Smooth muscle cell (in vitro differentiated cells): Measurements from ENCODE around the gene ACSL4. TPM values are rescaled to one million over a fixed set of nuclear protein-coding genes. Genes with fewer than 3 reads are reported as not detected.

Experiments
- DNase-seq: peaks from one replicate; lab custom pipeline; 2025; ENCODE audit not compliant: unreplicated experiment; lab: John Stamatoyannopoulos, UW
- H2AFZ ChIP-seq: fragments of 200-600 bp; sonication (generic); 2 replicates; pipeline ENCODE4 v1.6.0; 2016; ENCODE audit warnings: antibody characterized with exemption, low read depth, mild to moderate bottlenecking
- H3F3A ChIP-seq: fragments of 200-600 bp; sonication (generic); 2 replicates; pipeline ENCODE4 v1.6.0; 2017; ENCODE audit warnings: antibody characterized with exemption, low read depth
- H3K27ac ChIP-seq: fragments of 200-600 bp; sonication (generic); 2 replicates; pipeline ENCODE4 v1.5.1; 2016; ENCODE audit warnings: low read depth, mild to moderate bottlenecking
- H3K27me3 ChIP-seq: fragments of 200-600 bp; sonication (generic); 2 replicates; pipeline ENCODE4 v1.6.1; 2016; ENCODE audit warnings: low read depth, mild to moderate bottlenecking
- H3K36me3 ChIP-seq: fragments of 200-600 bp; sonication (generic); 2 replicates; pipeline ENCODE4 v1.5.1; 2016; ENCODE audit warnings: low read depth
- H3K4me1 ChIP-seq: fragments of 200-600 bp; sonication (generic); 2 replicates; pipeline ENCODE4 v1.5.1; 2016; ENCODE audit warnings: low read depth
- H3K4me2 ChIP-seq: fragments of 200-600 bp; sonication (generic); 2 replicates; pipeline ENCODE4 v1.6.0; 2016; ENCODE audit warnings: mild to moderate bottlenecking
- H3K4me3 ChIP-seq: fragments of 200-600 bp; sonication (generic); 2 replicates; pipeline ENCODE4 v1.5.1; 2016; ENCODE audit warnings: mild to moderate bottlenecking
- H3K79me2 ChIP-seq: fragments of 200-600 bp; sonication (generic); 2 replicates; pipeline ENCODE4 v1.6.0; 2016; ENCODE audit warnings: low read depth, mild to moderate bottlenecking
- H3K9ac ChIP-seq: fragments of 200-600 bp; sonication (generic); 2 replicates; pipeline ENCODE4 v1.6.0; 2016; ENCODE audit warnings: low read depth
- H3K9me3 ChIP-seq: fragments of 200-600 bp; sonication (generic); replicated peaks from 2 replicates; pipeline ENCODE4 v1.5.1; 2016; ENCODE audit warnings: low read depth
- H4K20me1 ChIP-seq: fragments of 200-600 bp; sonication (generic); 2 replicates; pipeline ENCODE4 v1.6.0; 2016; ENCODE audit warnings: low read depth
- WGBS: methylation state at CpG from one replicate; pipeline ENCODE4 v1.1.7; 2016; ENCODE audit warnings: low lambda C conversion rate; 5-methylcytosine and 5-hydroxymethylcytosine counted together
- polyA plus RNA-seq: library from polyadenylated mRNA; unstranded; fragments of >200 nt; fragmentation: Nextera tagmentation; extraction: Ambion mirVana; gene quantifications from 2 replicates; pipeline ENCODE4 v1.2.1, GENCODE V29; 2016
- total RNA-seq: library from RNA; depleted of rRNA; stranded (reverse); fragments of >200 nt; gene quantifications from 2 replicates; pipeline ENCODE4 v1.2.3, GENCODE V29; 2014
- TF ChIP-seq, protein P1 (sequence below): fragments of 200-600 bp; sonication (generic); IDR thresholded peaks from 2 replicates; pipeline ENCODE4 v1.5.1; 2017; ENCODE audit warnings: borderline replicate concordance, mild to moderate bottlenecking, antibody characterized with exemption; ENCODE audit not compliant: insufficient read depth, poor library complexity, severe bottlenecking

ACSL4 gene
- total and polyA plus RNA-seq, 2 experiments from 2014 or later, result 15.4 to 79.0 TPM

DNA sequence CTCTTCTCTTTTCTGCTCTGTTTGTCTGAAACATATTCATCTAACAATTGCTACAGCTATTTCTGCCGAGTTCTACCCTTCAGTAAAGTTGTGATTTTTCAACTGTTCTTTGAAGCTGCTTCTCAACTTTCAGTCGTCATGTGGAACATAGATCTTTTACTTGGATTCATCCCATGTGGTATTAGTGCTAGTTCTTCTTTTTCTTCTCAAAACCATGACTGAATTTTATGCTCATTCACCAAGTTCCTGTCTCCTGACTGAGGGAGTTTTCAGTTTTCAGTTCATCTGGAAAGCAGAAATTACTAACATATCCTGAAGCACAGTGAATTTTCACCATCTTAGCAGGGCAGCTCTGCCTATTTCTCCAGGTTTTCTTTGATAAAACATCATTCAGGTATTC lies 12.1 kb downstream of the ACSL4 start:
- H3K79me2 ChIP-seq, result peaks cover 45% of the 10 kb centered on the region
- H3K9ac ChIP-seq, result no peak overlapping the region
- 58% methylated on average over 2 of the region's 2 CpGs for WGBS
- no peaks in the 10 kb centered on the region for H3K4me1 ChIP-seq
- no peaks in the 10 kb centered on the region for H3K27me3 ChIP-seq
- no peak overlapping the region for H2AFZ ChIP-seq
- no peaks in the 10 kb centered on the region for H3F3A ChIP-seq
- TF ChIP-seq, protein P1, sequence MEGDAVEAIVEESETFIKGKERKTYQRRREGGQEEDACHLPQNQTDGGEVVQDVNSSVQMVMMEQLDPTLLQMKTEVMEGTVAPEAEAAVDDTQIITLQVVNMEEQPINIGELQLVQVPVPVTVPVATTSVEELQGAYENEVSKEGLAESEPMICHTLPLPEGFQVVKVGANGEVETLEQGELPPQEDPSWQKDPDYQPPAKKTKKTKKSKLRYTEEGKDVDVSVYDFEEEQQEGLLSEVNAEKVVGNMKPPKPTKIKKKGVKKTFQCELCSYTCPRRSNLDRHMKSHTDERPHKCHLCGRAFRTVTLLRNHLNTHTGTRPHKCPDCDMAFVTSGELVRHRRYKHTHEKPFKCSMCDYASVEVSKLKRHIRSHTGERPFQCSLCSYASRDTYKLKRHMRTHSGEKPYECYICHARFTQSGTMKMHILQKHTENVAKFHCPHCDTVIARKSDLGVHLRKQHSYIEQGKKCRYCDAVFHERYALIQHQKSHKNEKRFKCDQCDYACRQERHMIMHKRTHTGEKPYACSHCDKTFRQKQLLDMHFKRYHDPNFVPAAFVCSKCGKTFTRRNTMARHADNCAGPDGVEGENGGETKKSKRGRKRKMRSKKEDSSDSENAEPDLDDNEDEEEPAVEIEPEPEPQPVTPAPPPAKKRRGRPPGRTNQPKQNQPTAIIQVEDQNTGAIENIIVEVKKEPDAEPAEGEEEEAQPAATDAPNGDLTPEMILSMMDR, result no peak
- H3K27ac ChIP-seq, result no peak overlapping the region
- no peak for DNase-seq
- no peaks in the 10 kb centered on the region for H3K36me3 ChIP-seq
- no peaks in the 10 kb centered on the region for H3K9me3 ChIP-seq
- H3K4me2 ChIP-seq, result no peak overlapping the region
- H4K20me1 ChIP-seq, result peaks cover 14% of the 10 kb centered on the region
- no peak overlapping the region for H3K4me3 ChIP-seq

DNA sequence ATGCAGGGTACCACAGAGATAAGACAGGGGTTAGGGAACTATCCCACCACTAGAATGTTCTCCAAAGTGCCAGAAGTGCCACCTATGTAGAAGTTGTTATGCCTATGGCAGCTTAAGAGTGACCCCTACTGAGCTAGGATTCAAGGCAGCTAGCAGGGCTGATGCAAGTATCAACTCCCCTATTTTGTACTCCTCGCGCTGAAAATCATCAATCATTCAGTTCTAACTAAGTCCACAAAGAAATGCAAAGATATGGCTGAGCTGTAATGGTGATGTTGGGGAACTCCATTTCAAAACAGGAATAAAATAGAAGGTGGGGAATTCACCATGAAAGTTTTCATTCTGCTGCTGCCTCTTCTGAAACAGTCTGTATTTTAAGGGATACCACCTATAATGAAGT lies 13.8 kb downstream of the ACSL4 start:
- H3K36me3 ChIP-seq, result no peaks in the 10 kb centered on the region
- peaks cover 46% of the 10 kb centered on the region for H3K79me2 ChIP-seq
- WGBS, result 84% methylated on average over 2 of the region's 2 CpGs

DNA sequence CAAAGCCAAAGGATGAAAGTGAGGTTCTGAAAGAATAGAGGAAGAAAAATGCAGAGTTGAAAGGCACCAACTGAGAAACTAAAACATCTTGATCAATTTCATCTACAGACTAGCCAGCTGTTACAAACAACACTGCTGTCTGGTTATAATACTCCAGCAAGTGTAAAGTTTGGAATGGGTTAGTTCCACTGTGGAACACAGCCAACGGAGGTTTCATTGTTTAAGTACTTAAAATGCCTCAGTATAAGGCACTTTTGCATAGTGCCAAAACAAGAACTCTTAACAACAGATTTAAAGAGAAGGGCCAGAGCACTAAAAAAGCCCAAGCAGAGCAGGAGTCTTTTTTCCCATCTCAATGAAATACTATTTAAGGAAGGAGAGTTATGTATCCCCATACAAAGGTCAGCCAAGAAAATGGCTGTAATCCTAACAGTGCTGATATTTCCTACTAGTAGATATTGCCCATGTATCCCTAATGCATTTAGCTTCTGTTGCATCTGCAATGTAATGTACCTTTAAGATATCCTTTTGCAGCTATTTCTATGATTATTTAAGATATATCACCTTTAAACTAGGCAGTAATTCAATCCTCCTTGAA lies 16.5 kb downstream of the ACSL4 start:
- Histone ChIP-seq H3K4me2 (no peak overlapping the region), H3K79me2 (peaks cover 38% of the 10 kb centered on the region)
- no peak for DNase-seq

More for the DNA sequence above, 13.8 kb downstream of the ACSL4 start:
- TF ChIP-seq, protein P1, result no peak
- Histone ChIP-seq H4K20me1 (peaks cover 13% of the 10 kb centered on the region), H3K9me3 (no peaks in the 10 kb centered on the region), H3K4me3 (no peak overlapping the region), H3F3A (no peaks in the 10 kb centered on the region), H3K4me1 (no peaks in the 10 kb centered on the region), H3K9ac (no peak overlapping the region), H3K4me2 (no peak overlapping the region), H3K27ac (no peak overlapping the region), H2AFZ (no peak overlapping the region), H3K27me3 (no peaks in the 10 kb centered on the region)
- no peak for DNase-seq

More for the DNA sequence above, 16.5 kb downstream of the ACSL4 start:
- H3F3A ChIP-seq, result no peaks in the 10 kb centered on the region
- 82% methylated on average over 1 of the region's 1 CpG for WGBS
- no peak overlapping the region for H2AFZ ChIP-seq
- no peak overlapping the region for H3K4me3 ChIP-seq
- H3K27me3 ChIP-seq, result no peaks in the 10 kb centered on the region
- peaks cover 14% of the 10 kb centered on the region for H4K20me1 ChIP-seq
- H3K4me1 ChIP-seq, result peaks cover 4% of the 10 kb centered on the region
- H3K36me3 ChIP-seq, result no peaks in the 10 kb centered on the region
- no peak overlapping the region for H3K9ac ChIP-seq
- TF ChIP-seq, protein P1, result no peak
- H3K9me3 ChIP-seq, result no peaks in the 10 kb centered on the region
- peak overlapping the region; percentile 17 for H3K27ac ChIP-seq
